ENCODE data around the gene DCLRE1B. TPM values are rescaled to one million over a fixed set of nuclear protein-coding genes. Genes with fewer than 3 reads are reported as not detected.
A peak's percentile ranks its signal among the peaks of the same experiment; 100 is the strongest.

DCLRE1B gene
- total and polyA plus RNA-seq, 5 donors from 2014 or later = 2.2 to 7.0 (median 5.7) TPM

DNA sequence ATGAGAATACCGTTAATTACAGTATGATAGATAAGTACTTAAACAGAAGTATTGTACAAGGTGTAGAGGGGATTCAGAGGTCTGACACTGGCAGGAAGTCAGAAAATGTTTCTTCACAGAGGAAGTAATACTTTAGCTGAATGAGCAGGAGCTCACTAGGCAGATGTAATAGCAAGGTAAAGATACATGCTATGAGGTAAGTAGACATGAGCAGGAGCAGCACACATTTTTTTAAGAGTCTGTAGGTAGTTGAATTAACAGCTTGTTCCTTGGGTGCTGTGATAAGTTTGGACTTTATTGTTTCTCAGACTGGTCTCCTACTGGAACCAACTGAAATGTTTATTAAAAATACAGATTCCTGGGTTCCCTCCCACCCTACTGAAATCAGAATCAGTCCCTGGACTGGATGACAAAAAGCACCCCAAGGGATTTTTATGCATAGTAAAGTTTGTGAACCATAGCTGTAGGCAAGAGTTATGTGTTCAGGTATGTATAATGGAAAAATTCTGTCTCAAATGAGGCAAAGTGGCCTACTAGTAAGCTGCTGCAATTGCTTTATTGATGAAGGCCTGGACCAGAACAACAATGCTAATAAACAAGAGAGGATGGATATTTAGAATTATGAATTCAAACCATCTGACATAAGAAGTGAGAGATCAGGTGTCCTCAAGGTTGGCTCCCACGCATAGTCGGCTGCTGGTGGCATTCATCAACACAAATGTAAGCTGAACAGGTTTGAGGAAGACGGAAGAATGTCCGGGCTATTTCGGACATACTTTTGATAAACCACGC, 1.4 kb upstream of the DCLRE1B start:
- H3K27me3 ChIP-seq (ENCODE audit: control insufficient read depth, insufficient read depth, low read length) = no peaks in the 10 kb centered on the region
- H3K9me3 Mint-ChIP-seq = no peaks in the 10 kb centered on the region
- peak overlapping the region; percentile 94 to 100 (median 98) for H3K4me3 Mint-ChIP-seq
- DNase-seq = peak in 2 of 3 donors; percentile 27 to 67
- peaks cover 36% of the 10 kb centered on the region for H3K4me1 ChIP-seq (ENCODE audit: control insufficient read depth, insufficient read depth, low read length, poor library complexity, severe bottlenecking)
- H3K27me3 Mint-ChIP-seq = no peaks in the 10 kb centered on the region
- H3K4me1 Mint-ChIP-seq = peaks cover 23 to 84% (median 60%) of the 10 kb centered on the region in 4 donors
- peaks cover 42% of the 10 kb centered on the region for H3K36me3 ChIP-seq (ENCODE audit: control insufficient read depth, insufficient read depth, low read length)
- H3K36me3 Mint-ChIP-seq = peaks cover 50% of the 10 kb centered on the region
- no peaks in the 10 kb centered on the region for H3K9me3 ChIP-seq (ENCODE audit: control insufficient read depth in 2 of 2, low read length in 2 of 2)
- H3K27ac Mint-ChIP-seq = peak overlapping the region; percentile 94 to 100 (median 99)
- peak overlapping the region; percentile 97 for H3K27ac ChIP-seq (ENCODE audit: insufficient read depth, low read length, poor library complexity, severe bottlenecking)
- no peak for ATAC-seq (ENCODE audit: low read depth in 2 of 2)
- peak overlapping the region; percentile 97 for H3K4me3 ChIP-seq (ENCODE audit: low read depth, low read length)

- Histone ChIP-seq H3K9me3 (ENCODE audit: control insufficient read depth in 2 of 2, low read length in 2 of 2) (no peaks in the 10 kb centered on the region), H3K27ac (ENCODE audit: insufficient read depth, low read length, poor library complexity, severe bottlenecking) (peak overlapping the region; percentile 97), H3K27me3 (ENCODE audit: control insufficient read depth, insufficient read depth, low read length) (no peaks in the 10 kb centered on the region), H3K4me1 (ENCODE audit: control insufficient read depth, insufficient read depth, low read length, poor library complexity, severe bottlenecking) (peaks cover 36% of the 10 kb centered on the region), H3K36me3 (ENCODE audit: control insufficient read depth, insufficient read depth, low read length) (peaks cover 37% of the 10 kb centered on the region), H3K4me3 (ENCODE audit: low read depth, low read length) (peak overlapping the region; percentile 97)
- ATAC-seq (ENCODE audit: low read depth in 2 of 2) (peak; percentile 32 to 40), DNase-seq (no peak)
- Mint-ChIP-seq H3K4me1 (peaks cover 17 to 80% (median 55%) of the 10 kb centered on the region in 4 donors), H3K36me3 (peaks cover 45% of the 10 kb centered on the region), H3K9me3 (no peaks in the 10 kb centered on the region), H3K27ac (peak overlapping the region; percentile 99 to 100 (median 100)), H3K27me3 (no peaks in the 10 kb centered on the region), H3K4me3 (peak overlapping the region; percentile 94 to 100 (median 98))
These were observed 843 bp upstream of the DCLRE1B start for GRCh38 chr1:113904293-113904673.

DNA sequence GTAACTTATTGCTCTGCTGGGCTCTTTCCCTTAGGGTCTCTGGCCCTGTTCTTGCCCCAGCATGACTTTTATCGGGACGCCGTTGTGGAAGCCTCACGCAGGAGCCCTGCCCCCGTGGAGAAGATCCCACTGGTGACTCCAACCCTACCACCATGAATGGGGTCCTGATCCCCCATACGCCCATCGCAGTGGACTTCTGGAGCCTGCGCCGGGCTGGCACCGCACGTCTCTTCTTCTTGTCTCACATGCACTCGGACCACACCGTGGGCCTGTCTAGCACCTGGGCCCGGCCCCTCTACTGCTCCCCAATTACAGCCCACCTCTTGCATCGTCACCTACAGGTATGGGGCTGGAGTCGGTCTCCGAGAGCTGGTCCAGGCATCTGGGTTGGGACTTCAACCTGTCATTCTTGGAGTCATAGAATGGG, 322 bp downstream of the DCLRE1B start:
- Mint-ChIP-seq H3K9me3 (no peaks in the 10 kb centered on the region), H3K4me3 (peak overlapping the region; percentile 94 to 100 (median 98)), H3K27me3 (no peaks in the 10 kb centered on the region), H3K27ac (peak overlapping the region; percentile 99 to 100 (median 100)), H3K4me1 (peaks cover 16 to 69% (median 47%) of the 10 kb centered on the region in 4 donors), H3K36me3 (peaks cover 40% of the 10 kb centered on the region)
- Histone ChIP-seq H3K27me3 (ENCODE audit: control insufficient read depth, insufficient read depth, low read length) (no peaks in the 10 kb centered on the region), H3K9me3 (ENCODE audit: control insufficient read depth in 2 of 2, low read length in 2 of 2) (no peaks in the 10 kb centered on the region), H3K4me3 (ENCODE audit: low read depth, low read length) (peak overlapping the region; percentile 97), H3K4me1 (ENCODE audit: control insufficient read depth, insufficient read depth, low read length, poor library complexity, severe bottlenecking) (peaks cover 36% of the 10 kb centered on the region), H3K27ac (ENCODE audit: insufficient read depth, low read length, poor library complexity, severe bottlenecking) (peak overlapping the region; percentile 97), H3K36me3 (ENCODE audit: control insufficient read depth, insufficient read depth, low read length) (peaks cover 32% of the 10 kb centered on the region)
- ATAC-seq (ENCODE audit: low read depth in 2 of 2) (no peak), DNase-seq (no peak)

- Mint-ChIP-seq H3K27me3 (no peaks in the 10 kb centered on the region), H3K4me1 (peaks cover 5 to 14% (median 10%) of the 10 kb centered on the region in 4 donors), H3K36me3 (peaks cover 39% of the 10 kb centered on the region), H3K27ac (peak overlapping the region in 1 of 3 donors; percentile 65), H3K9me3 (peaks cover 0 to 1% (median 0%) of the 10 kb centered on the region in 7 donors), H3K4me3 (no peak overlapping the region)
- Histone ChIP-seq H3K36me3 (ENCODE audit: control insufficient read depth, insufficient read depth, low read length) (peaks cover 35% of the 10 kb centered on the region), H3K9me3 (ENCODE audit: control insufficient read depth in 2 of 2, low read length in 2 of 2) (no peaks in the 10 kb centered on the region), H3K4me1 (ENCODE audit: control insufficient read depth, insufficient read depth, low read length, poor library complexity, severe bottlenecking) (no peaks in the 10 kb centered on the region), H3K27me3 (ENCODE audit: control insufficient read depth, insufficient read depth, low read length) (no peaks in the 10 kb centered on the region), H3K4me3 (ENCODE audit: low read depth, low read length) (no peak overlapping the region), H3K27ac (ENCODE audit: insufficient read depth, low read length, poor library complexity, severe bottlenecking) (no peak overlapping the region)
- DNase-seq = no peak
- no peak for ATAC-seq (ENCODE audit: low read depth in 2 of 2)
These were observed 7.6 kb downstream of the DCLRE1B start for GRCh38 chr1:113912594-113913311.

GRCh38 chr1:113913312-113913668, 8.2 kb downstream of the DCLRE1B start:
- peak overlapping the region in 1 of 3 donors; percentile 65 for H3K27ac Mint-ChIP-seq
- no peaks in the 10 kb centered on the region for H3K27me3 ChIP-seq (ENCODE audit: control insufficient read depth, insufficient read depth, low read length)
- no peak for ATAC-seq (ENCODE audit: low read depth in 2 of 2)

GRCh38 chr1:113913887-113914664, 8.9 kb downstream of the DCLRE1B start:
- Mint-ChIP-seq H3K9me3 (peaks cover 0 to 1% (median 0%) of the 10 kb centered on the region in 7 donors), H3K27me3 (peaks cover 7% of the 10 kb centered on the region), H3K4me1 (peaks cover 0 to 19% (median 7%) of the 10 kb centered on the region in 4 donors), H3K36me3 (peaks cover 37% of the 10 kb centered on the region), H3K4me3 (no peak overlapping the region), H3K27ac (no peak overlapping the region)
- H3K4me1 ChIP-seq (ENCODE audit: control insufficient read depth, insufficient read depth, low read length, poor library complexity, severe bottlenecking) = no peaks in the 10 kb centered on the region
- ATAC-seq (ENCODE audit: low read depth in 2 of 2) (no peak), DNase-seq (no peak)
- no peak overlapping the region for H3K27ac ChIP-seq (ENCODE audit: insufficient read depth, low read length, poor library complexity, severe bottlenecking)
- no peaks in the 10 kb centered on the region for H3K27me3 ChIP-seq (ENCODE audit: control insufficient read depth, insufficient read depth, low read length)
- H3K4me3 ChIP-seq (ENCODE audit: low read depth, low read length) = no peak overlapping the region
- no peaks in the 10 kb centered on the region for H3K9me3 ChIP-seq (ENCODE audit: control insufficient read depth in 2 of 2, low read length in 2 of 2)
- peaks cover 30% of the 10 kb centered on the region for H3K36me3 ChIP-seq (ENCODE audit: control insufficient read depth, insufficient read depth, low read length)

More at GRCh38 chr1:113913312-113913668, 8.2 kb downstream of the DCLRE1B start:
- no peak overlapping the region for H3K27ac ChIP-seq (ENCODE audit: insufficient read depth, low read length, poor library complexity, severe bottlenecking)
- H3K4me3 Mint-ChIP-seq = no peak overlapping the region
- peaks cover 2 to 17% (median 9%) of the 10 kb centered on the region in 4 donors for H3K4me1 Mint-ChIP-seq
- H3K36me3 Mint-ChIP-seq = peaks cover 40% of the 10 kb centered on the region
- H3K9me3 ChIP-seq (ENCODE audit: control insufficient read depth in 2 of 2, low read length in 2 of 2) = no peaks in the 10 kb centered on the region
- no peak overlapping the region for H3K4me3 ChIP-seq (ENCODE audit: low read depth, low read length)
- no peaks in the 10 kb centered on the region for H3K4me1 ChIP-seq (ENCODE audit: control insufficient read depth, insufficient read depth, low read length, poor library complexity, severe bottlenecking)
- peaks cover 33% of the 10 kb centered on the region for H3K36me3 ChIP-seq (ENCODE audit: control insufficient read depth, insufficient read depth, low read length)
- H3K27me3 Mint-ChIP-seq = no peaks in the 10 kb centered on the region
- peaks cover 0 to 1% (median 0%) of the 10 kb centered on the region in 7 donors for H3K9me3 Mint-ChIP-seq
- DNase-seq = no peak

DNA sequence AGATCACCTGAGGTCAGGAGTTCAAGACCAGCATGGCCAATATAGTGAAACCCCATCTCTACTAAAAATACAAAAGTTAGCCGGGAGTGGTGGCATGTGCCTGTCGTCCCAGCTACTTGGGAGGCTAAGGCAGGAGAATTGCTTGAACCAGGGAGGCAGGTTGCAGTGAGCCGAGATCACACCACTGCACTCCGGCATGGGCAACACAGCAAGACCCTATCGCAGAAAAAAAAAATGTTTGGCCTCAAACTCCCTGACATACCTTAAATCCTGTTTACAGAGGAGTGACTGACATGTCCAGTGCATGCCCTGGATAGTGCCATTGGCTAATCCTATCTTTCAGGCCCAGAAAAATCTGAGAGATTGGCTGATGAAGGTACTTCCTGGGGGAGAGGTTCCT, 11.8 kb downstream of the DCLRE1B start:
- no peak overlapping the region for H3K27ac Mint-ChIP-seq
- H3K4me1 ChIP-seq (ENCODE audit: control insufficient read depth, insufficient read depth, low read length, poor library complexity, severe bottlenecking) = no peaks in the 10 kb centered on the region
- H3K4me1 Mint-ChIP-seq = peaks cover 0 to 7% (median 3%) of the 10 kb centered on the region in 4 donors
- H3K4me3 ChIP-seq (ENCODE audit: low read depth, low read length) = no peak overlapping the region
- no peaks in the 10 kb centered on the region for H3K27me3 ChIP-seq (ENCODE audit: control insufficient read depth, insufficient read depth, low read length)
- peaks cover 11% of the 10 kb centered on the region for H3K27me3 Mint-ChIP-seq
- H3K9me3 Mint-ChIP-seq = peaks cover 0 to 1% (median 0%) of the 10 kb centered on the region in 7 donors
- peaks cover 9% of the 10 kb centered on the region for H3K36me3 ChIP-seq (ENCODE audit: control insufficient read depth, insufficient read depth, low read length)
- ATAC-seq (ENCODE audit: low read depth in 2 of 2) (no peak), DNase-seq (no peak)
- H3K27ac ChIP-seq (ENCODE audit: insufficient read depth, low read length, poor library complexity, severe bottlenecking) = no peak overlapping the region
- H3K4me3 Mint-ChIP-seq = no peak overlapping the region
- no peaks in the 10 kb centered on the region for H3K9me3 ChIP-seq (ENCODE audit: control insufficient read depth in 2 of 2, low read length in 2 of 2)
- peaks cover 15% of the 10 kb centered on the region for H3K36me3 Mint-ChIP-seq
